C4-2B (cell line): Measurements from ENCODE around the gene LARGE1.

Experiments
- ZFX ChIP-seq: fragments of 450-650 bp; IDR thresholded peaks from 2 replicates; pipeline ENCODE4 v1.6.1; 2017
- TF ChIP-seq, protein P1 (sequence below): fragments of 450-650 bp; conservative IDR thresholded peaks from 2 replicates; pipeline ENCODE4 v1.5.1; 2017; ENCODE audit warnings: mild to moderate bottlenecking

DNA sequence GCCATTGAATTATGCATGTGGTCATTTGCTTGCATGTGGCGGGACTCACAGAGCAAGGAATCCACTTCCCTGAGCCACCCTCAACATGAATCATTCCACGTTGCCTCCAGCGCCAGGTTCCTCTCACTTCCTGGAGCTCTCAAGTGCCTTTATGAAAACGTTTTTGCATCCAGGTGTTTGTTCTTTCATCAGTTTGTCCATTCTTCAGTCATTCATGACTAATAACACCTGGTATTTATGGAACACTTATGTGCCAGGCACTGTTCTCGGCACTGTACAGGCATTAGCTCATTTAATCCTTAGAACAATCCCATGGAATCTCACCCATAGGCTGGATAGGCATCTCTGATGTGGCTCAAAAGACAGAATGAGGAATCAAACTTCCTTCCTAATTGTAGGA is 606.0 kb downstream of the LARGE1 start:
- TF ChIP-seq, protein P1, sequence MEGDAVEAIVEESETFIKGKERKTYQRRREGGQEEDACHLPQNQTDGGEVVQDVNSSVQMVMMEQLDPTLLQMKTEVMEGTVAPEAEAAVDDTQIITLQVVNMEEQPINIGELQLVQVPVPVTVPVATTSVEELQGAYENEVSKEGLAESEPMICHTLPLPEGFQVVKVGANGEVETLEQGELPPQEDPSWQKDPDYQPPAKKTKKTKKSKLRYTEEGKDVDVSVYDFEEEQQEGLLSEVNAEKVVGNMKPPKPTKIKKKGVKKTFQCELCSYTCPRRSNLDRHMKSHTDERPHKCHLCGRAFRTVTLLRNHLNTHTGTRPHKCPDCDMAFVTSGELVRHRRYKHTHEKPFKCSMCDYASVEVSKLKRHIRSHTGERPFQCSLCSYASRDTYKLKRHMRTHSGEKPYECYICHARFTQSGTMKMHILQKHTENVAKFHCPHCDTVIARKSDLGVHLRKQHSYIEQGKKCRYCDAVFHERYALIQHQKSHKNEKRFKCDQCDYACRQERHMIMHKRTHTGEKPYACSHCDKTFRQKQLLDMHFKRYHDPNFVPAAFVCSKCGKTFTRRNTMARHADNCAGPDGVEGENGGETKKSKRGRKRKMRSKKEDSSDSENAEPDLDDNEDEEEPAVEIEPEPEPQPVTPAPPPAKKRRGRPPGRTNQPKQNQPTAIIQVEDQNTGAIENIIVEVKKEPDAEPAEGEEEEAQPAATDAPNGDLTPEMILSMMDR = no peak
- TF ChIP-seq ZFX = no peak
